ENCODE measurements around the gene ERBIN. TPM values are rescaled to one million over a fixed set of nuclear protein-coding genes. Genes with fewer than 3 reads are reported as not detected.

Gene ERBIN
- polyA plus RNA-seq, 4 donors: 67.7 to 128 (median 109) TPM

- no peak for DNase-seq (ENCODE audit: low read depth in 4 of 4, low spot score in 3 of 4)
These were observed 174.5 kb downstream of the ERBIN start for GRCh38 chr5:66100851-66101250.

- DNase-seq (ENCODE audit: low read depth in 4 of 4, low spot score in 3 of 4): no peak
These were observed 186.8 kb downstream of the ERBIN start for GRCh38 chr5:66113160-66113559.

- no peak for DNase-seq (ENCODE audit: low read depth in 4 of 4, low spot score in 3 of 4)
These were observed 191.9 kb downstream of the ERBIN start for GRCh38 chr5:66118304-66118703.

DNA sequence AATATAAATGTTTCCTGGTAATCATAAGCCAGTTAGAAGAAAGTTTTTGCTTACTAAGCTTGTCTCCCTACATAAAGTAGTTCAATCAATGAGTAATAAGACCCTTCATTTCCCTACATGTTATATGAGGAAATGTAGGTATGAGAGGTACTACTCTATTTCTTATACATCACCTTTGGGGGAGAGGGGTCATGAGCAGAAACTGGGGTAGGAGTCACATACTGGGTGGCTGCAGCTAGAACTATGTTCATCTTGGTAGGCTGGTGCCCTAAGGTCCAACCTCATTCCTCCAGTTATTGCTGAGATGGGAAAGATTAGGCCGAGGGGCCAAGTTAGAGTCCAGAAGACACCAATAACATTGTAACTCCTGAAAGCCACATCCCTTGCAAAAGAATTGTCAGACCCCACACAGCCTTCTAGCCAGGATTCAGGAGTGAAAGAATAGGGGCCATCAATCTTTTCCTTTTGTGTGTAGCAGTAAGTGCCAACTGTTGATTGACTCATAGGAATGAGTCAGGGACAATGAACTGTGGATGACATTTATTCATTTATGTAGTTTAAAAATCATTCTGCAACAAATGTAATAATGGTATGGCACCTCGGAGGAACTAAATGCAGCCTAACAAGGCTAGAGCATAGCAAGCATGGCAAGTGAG is 196.1 kb downstream of the ERBIN start:
- no peak for DNase-seq (ENCODE audit: low read depth in 4 of 4, low spot score in 3 of 4)

GRCh38 chr5:66129144-66129543 is 202.8 kb downstream of the ERBIN start:
- no peak for DNase-seq (ENCODE audit: low read depth in 4 of 4, low spot score in 3 of 4)

DNA sequence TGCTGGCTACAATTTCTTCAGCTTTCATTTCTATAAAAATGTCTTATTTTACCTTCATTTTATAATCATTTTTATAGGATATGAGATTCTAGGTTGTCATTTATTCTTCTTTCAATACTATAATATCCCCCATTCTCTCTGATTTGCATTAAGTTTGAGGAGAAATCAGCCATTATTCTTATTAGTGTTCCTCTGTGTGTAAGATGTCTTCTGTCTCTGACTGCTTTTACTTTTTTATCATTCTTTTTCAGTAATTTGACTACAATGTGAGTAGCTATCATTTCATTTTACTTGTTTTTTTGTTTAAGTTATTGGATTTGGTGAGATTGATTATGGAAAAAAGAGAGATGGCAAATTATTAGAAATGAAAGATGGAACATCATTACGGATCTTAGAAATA is 204.1 kb downstream of the ERBIN start:
- DNase-seq (ENCODE audit: low read depth in 4 of 4, low spot score in 3 of 4): no peak

Other genes with a start within 250 kb of the ERBIN start
- gene SGTB, start 204.5 kb upstream of the ERBIN start, polyA plus RNA-seq (ENCODE audit: insufficient read length in 4 of 4): 10 to 100 TPM in 3 of 4 donors, 1 to 10 TPM in 1; 8.6 to 10.7 (median 10.2) TPM
- gene NLN, start 204.4 kb upstream of the ERBIN start, polyA plus RNA-seq (ENCODE audit: insufficient read length in 4 of 4): 10 to 100 TPM; 20.0 to 46.3 (median 34.7) TPM
- 100 to 1,000 TPM; 108 to 190 (median 165) TPM for gene SREK1, start 217.7 kb downstream of the ERBIN start, polyA plus RNA-seq (ENCODE audit: insufficient read length in 4 of 4)

All from left renal pelvis (tissue), 4 donors.